Measurements from ENCODE around the gene PLAAT4.

DNA sequence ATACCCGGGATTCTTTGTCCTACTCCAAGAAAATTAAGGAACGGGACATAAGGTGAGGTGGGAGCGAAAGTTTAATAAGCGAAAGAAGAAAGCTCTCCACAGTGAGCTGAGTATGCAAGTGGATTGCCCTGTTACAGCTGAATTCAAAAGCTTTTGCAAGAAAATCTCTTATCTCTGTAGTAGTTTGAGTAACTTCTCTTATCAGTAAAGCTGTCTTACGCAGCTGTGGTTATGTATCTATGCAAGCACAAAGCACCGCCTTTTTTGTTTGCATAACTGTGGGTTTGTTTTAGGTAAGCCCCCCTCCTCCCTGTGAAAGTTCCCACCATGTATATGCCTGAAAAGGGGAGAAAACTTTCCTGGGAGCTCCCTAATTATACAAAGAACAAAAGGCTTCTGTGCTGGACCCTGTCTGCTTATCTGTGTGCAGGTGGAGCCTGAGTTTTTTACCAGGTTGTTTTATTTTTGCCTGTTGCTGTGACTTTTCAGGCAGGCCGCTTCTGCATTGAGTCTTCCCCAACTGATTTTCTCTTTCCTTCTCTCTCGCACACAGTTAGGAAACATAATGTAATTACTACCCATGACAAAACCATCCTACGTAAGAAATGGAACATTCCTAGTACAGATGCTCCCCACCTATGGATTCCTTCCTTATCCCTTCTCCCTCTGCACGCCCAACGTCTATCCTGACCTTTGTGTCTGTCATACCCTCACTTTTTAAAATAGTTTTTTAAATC, 44.8 kb upstream of the PLAAT4 start:
- TF ChIP-seq JUND (IDR thresholded peaks at IDR 0.05) = no peak
- TF ChIP-seq, protein P1, sequence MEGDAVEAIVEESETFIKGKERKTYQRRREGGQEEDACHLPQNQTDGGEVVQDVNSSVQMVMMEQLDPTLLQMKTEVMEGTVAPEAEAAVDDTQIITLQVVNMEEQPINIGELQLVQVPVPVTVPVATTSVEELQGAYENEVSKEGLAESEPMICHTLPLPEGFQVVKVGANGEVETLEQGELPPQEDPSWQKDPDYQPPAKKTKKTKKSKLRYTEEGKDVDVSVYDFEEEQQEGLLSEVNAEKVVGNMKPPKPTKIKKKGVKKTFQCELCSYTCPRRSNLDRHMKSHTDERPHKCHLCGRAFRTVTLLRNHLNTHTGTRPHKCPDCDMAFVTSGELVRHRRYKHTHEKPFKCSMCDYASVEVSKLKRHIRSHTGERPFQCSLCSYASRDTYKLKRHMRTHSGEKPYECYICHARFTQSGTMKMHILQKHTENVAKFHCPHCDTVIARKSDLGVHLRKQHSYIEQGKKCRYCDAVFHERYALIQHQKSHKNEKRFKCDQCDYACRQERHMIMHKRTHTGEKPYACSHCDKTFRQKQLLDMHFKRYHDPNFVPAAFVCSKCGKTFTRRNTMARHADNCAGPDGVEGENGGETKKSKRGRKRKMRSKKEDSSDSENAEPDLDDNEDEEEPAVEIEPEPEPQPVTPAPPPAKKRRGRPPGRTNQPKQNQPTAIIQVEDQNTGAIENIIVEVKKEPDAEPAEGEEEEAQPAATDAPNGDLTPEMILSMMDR (IDR thresholded peaks at IDR 0.05 in 2 of 3, conservative IDR thresholded peaks at IDR 0.05 in 1 of 3; ENCODE audit: borderline replicate concordance in 1 of 3, insufficient read depth in 1 of 3, low read depth in 2 of 3, low read length in 2 of 3) = no peak
- TF ChIP-seq ELF1 (IDR thresholded peaks at IDR 0.05; ENCODE audit: borderline replicate concordance, low read depth) = no peak
- TF ChIP-seq EZH2 (IDR thresholded peaks at IDR 0.05) = no peak
